ENCODE results near the gene KRTAP5-3.

KRTAP5-3 gene

DNA sequence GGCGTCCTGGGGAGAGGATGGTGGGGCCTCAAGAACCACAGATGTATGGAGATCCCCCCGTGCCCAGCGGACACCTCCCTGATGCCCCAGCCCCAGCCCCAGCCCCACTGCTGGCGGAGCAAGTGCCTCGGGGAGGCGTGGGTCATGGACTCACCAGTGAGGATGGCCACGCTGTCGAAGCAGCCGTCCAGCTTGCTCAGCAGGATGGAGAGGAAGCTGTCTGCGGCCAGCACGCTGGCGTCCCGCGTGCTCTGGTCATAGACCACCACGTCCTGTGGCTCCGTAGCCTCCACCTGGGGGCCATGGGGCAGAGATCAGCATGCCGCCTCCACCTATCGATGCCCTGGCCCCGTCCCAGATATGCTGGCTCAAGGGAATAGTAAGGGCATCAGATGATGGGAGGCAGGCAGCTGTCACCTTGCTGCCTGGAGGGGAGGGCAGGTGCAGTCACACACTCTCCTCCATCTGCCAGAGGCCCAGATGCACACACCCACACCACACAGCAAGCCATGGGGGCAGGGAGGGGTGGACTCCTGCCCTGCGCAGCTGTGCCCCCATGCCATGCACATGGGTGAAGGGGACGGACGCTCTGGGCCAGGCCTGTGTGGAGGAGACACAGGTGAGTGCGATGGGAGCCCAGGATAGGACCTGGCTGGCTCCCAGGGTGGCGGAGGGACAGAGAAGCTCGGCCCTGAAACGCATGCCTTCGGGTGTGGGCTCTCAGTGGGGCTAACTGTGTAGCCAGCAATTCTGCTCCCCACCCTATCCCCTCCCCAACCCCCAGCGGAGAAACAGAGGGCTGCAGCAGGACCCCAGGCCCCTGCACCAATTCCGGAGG lies 44.3 kb downstream of the KRTAP5-3 start:
- H3K27ac ChIP-seq (ENCODE audit: low read length) = no peak overlapping the region
- no peaks in the 10 kb centered on the region for H3K36me3 ChIP-seq (ENCODE audit: insufficient read depth, low read length)
- peaks cover 20% of the 10 kb centered on the region for H4K20me1 ChIP-seq (ENCODE audit: insufficient read depth, low read length)
- H3K79me2 ChIP-seq (ENCODE audit: insufficient read depth, low read length) = no peaks in the 10 kb centered on the region
- ATAC-seq (ENCODE audit: insufficient read depth, low read depth) (no peak), DNase-seq (no peak)
- no peaks in the 10 kb centered on the region for H3K4me1 ChIP-seq (ENCODE audit: insufficient read depth, low read length)
- H3K27me3 ChIP-seq (ENCODE audit: insufficient read depth, low read length, poor library complexity) = peaks cover 10% of the 10 kb centered on the region
- H3K4me2 ChIP-seq (ENCODE audit: insufficient read depth, low read length) = no peak overlapping the region
- no peak overlapping the region for H3K9ac ChIP-seq (ENCODE audit: low read depth, low read length)
- H3K9me3 ChIP-seq (ENCODE audit: insufficient read depth, low read length, severe bottlenecking) = no peaks in the 10 kb centered on the region
- no peak overlapping the region for H2AFZ ChIP-seq (ENCODE audit: low read depth, low read length)
- no peak overlapping the region for H3K4me3 ChIP-seq (ENCODE audit: low read depth in 1 of 2, low read length in 2 of 2)
- TF ChIP-seq, protein P1, sequence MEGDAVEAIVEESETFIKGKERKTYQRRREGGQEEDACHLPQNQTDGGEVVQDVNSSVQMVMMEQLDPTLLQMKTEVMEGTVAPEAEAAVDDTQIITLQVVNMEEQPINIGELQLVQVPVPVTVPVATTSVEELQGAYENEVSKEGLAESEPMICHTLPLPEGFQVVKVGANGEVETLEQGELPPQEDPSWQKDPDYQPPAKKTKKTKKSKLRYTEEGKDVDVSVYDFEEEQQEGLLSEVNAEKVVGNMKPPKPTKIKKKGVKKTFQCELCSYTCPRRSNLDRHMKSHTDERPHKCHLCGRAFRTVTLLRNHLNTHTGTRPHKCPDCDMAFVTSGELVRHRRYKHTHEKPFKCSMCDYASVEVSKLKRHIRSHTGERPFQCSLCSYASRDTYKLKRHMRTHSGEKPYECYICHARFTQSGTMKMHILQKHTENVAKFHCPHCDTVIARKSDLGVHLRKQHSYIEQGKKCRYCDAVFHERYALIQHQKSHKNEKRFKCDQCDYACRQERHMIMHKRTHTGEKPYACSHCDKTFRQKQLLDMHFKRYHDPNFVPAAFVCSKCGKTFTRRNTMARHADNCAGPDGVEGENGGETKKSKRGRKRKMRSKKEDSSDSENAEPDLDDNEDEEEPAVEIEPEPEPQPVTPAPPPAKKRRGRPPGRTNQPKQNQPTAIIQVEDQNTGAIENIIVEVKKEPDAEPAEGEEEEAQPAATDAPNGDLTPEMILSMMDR (IDR thresholded peaks at IDR 0.05; ENCODE audit: borderline replicate concordance, extremely low read depth, low read length, poor library complexity, severe bottlenecking) = no peak
- TF ChIP-seq EZH2 (IDR thresholded peaks at IDR 0.05; ENCODE audit: borderline replicate concordance, low read depth, low read length, severe bottlenecking) = no peak

DNA sequence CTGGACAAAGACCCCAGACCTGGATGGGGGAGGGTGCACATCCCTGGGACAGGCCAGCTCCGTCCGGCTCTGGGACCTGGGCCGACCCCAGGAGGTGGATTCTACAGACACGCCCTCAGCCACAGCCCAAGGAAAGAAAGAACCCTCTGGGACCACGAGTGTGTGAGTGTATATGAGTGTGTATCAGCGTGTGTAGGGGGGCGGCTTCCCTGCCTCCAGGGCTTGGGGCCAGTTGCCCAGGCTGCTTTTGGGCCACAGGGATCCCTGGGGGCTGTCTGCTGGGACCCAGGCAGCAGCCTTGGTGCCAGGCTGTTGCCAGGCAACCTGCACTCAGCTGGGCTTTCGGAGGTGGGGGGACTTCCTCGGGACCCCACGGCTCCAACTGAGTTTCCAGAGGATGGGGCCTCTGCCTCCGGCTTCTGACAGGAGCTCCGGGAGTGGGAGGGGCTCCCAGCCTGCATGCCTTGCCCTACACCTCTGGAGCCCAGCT lies 45.1 kb downstream of the KRTAP5-3 start:
- no peak for TF ChIP-seq EZH2 (IDR thresholded peaks at IDR 0.05; ENCODE audit: borderline replicate concordance, low read depth, low read length, severe bottlenecking)
- TF ChIP-seq, protein P1 (IDR thresholded peaks at IDR 0.05; ENCODE audit: borderline replicate concordance, extremely low read depth, low read length, poor library complexity, severe bottlenecking) = no peak
- H3K27me3 ChIP-seq (ENCODE audit: insufficient read depth, low read length, poor library complexity) = peaks cover 10% of the 10 kb centered on the region
- ATAC-seq (ENCODE audit: insufficient read depth, low read depth) = no peak

DNA sequence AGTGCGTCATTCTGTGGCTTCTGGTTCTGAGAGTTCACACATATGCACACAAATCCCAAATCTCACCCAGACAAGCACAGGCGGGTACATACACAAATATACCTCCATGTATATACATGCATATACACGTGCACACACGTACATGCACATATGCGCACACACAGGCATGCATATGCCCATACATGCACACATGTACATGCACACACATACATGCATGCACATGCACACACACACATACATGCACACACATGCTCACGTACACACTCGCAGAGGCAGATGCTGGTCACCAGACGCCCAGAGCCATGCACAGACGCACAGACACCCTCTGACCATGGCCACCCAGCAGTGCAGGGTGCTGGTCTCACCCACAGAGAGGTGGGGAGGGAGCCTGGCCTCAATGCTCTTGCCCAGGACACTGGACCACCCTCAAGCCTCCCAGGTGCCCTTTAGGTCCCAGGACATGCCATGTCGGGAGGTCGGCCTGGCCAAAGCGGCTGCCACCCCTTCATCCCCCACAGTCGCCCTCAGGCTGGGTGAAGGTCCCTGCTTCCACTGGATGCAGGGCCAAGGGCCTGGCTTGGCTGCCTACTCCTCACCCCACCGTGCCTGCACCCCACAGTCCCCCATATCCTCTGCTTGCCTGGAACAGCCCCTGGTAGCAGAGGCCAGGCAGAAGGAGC lies 45.7 kb downstream of the KRTAP5-3 start:
- no peak overlapping the region for H3K4me2 ChIP-seq (ENCODE audit: insufficient read depth, low read length)
- H4K20me1 ChIP-seq (ENCODE audit: insufficient read depth, low read length) = peaks cover 21% of the 10 kb centered on the region
- ATAC-seq (ENCODE audit: insufficient read depth, low read depth) = no peak
- DNase-seq = no peak
- no peaks in the 10 kb centered on the region for H3K9me3 ChIP-seq (ENCODE audit: insufficient read depth, low read length, severe bottlenecking)
- H3K27me3 ChIP-seq (ENCODE audit: insufficient read depth, low read length, poor library complexity) = peaks cover 10% of the 10 kb centered on the region
- H3K9ac ChIP-seq (ENCODE audit: low read depth, low read length) = no peak overlapping the region
- no peaks in the 10 kb centered on the region for H3K79me2 ChIP-seq (ENCODE audit: insufficient read depth, low read length)
- H3K27ac ChIP-seq (ENCODE audit: low read length) = no peak overlapping the region
- TF ChIP-seq, protein P1 (IDR thresholded peaks at IDR 0.05; ENCODE audit: borderline replicate concordance, extremely low read depth, low read length, poor library complexity, severe bottlenecking) = no peak
- no peak for TF ChIP-seq EZH2 (IDR thresholded peaks at IDR 0.05; ENCODE audit: borderline replicate concordance, low read depth, low read length, severe bottlenecking)
- H3K4me3 ChIP-seq (ENCODE audit: low read depth in 1 of 2, low read length in 2 of 2) = no peak overlapping the region
- no peaks in the 10 kb centered on the region for H3K4me1 ChIP-seq (ENCODE audit: insufficient read depth, low read length)
- no peaks in the 10 kb centered on the region for H3K36me3 ChIP-seq (ENCODE audit: insufficient read depth, low read length)
- H2AFZ ChIP-seq (ENCODE audit: low read depth, low read length) = no peak overlapping the region

More for the DNA sequence above, 45.1 kb downstream of the KRTAP5-3 start:
- Histone ChIP-seq H3K4me3 (ENCODE audit: low read depth in 1 of 2, low read length in 2 of 2) (no peak overlapping the region), H3K79me2 (ENCODE audit: insufficient read depth, low read length) (no peaks in the 10 kb centered on the region), H4K20me1 (ENCODE audit: insufficient read depth, low read length) (peaks cover 23% of the 10 kb centered on the region), H3K36me3 (ENCODE audit: insufficient read depth, low read length) (no peaks in the 10 kb centered on the region), H3K9ac (ENCODE audit: low read depth, low read length) (no peak overlapping the region), H3K4me2 (ENCODE audit: insufficient read depth, low read length) (no peak overlapping the region), H2AFZ (ENCODE audit: low read depth, low read length) (no peak overlapping the region), H3K27ac (ENCODE audit: low read length) (no peak overlapping the region), H3K9me3 (ENCODE audit: insufficient read depth, low read length, severe bottlenecking) (no peaks in the 10 kb centered on the region), H3K4me1 (ENCODE audit: insufficient read depth, low read length) (no peaks in the 10 kb centered on the region)
- DNase-seq = no peak
